Ecto neural progenitor cell (in vitro differentiated cells): ENCODE results near the gene HSPB6.
"Not testable (repeated sequence)": the region's sequence is repeated elsewhere in the genome, so short reads cannot be mapped to it uniquely, and the experiment has no call there.

Experiments
- DNase-seq: peaks from one replicate; pipeline ENCODE4 v3.0.0-alpha.2; 2018; ENCODE audit warnings: low spot score

HSPB6 gene, protein sequence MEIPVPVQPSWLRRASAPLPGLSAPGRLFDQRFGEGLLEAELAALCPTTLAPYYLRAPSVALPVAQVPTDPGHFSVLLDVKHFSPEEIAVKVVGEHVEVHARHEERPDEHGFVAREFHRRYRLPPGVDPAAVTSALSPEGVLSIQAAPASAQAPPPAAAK

DNA sequence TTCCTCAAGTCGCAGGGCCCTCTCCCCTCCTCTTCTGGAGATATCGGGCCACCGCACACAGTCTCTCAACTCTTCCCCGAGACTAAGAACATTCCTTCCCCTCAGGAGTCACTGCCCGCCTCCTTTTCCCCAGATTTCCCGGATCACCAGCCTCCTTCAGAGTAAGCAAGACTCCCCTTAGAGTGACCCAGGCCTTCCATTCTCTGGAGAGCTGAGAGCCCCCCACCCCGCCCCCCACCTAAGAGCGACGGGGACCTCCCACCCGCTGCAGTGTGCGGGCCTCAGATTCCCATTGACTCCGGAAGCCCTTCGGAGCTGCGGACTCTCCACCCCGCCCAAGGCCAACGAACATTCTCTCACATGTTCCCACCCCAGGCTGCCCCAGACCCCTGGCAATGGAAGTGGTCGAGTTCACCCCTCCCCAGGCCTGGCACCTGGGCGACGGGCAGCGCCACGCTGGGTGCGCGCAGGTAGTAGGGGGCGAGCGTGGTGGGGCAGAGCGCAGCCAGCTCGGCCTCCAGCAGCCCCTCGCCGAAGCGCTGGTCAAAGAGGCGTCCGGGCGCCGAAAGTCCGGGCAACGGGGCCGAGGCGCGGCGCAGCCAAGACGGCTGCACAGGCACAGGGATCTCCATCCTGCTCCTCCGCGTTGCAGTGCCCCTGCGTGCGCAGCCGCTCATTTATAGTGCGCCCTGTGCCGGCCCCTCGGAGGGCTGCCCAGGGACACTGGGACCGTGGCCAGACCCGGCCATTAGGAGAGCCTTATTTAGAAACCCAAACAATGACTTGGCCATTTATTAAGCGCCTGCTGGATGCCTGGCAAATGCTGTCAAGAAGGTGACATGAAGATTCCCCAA lies at the start of gene HSPB6:
HSPB6 (minus strand) TSS at position 653 of the 854 bp plus-strand sequence; CDS start at position 632, 21 bp downstream.
- DNase-seq: no peak

DNA sequence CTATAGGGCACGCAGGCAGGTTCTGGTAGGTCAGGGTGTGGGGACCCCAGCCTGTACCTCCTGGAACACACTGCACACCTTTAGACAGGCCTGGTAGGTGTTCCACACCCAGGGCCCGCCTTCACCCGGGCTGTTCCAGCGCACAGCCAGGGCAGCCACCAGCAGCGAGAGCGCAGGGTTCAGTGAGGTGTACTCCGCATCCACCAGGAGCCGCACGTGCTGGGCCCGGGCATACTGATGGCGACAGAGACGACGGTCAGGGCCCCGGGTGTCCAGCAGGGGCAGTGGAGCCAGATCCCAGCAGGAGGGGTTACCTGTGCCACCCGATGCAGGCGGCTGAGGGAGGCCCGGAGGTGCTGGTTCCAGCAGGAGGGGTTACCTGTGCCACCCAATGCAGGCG lies 49.8 kb upstream of the HSPB6 start:
- no peak for DNase-seq

DNA sequence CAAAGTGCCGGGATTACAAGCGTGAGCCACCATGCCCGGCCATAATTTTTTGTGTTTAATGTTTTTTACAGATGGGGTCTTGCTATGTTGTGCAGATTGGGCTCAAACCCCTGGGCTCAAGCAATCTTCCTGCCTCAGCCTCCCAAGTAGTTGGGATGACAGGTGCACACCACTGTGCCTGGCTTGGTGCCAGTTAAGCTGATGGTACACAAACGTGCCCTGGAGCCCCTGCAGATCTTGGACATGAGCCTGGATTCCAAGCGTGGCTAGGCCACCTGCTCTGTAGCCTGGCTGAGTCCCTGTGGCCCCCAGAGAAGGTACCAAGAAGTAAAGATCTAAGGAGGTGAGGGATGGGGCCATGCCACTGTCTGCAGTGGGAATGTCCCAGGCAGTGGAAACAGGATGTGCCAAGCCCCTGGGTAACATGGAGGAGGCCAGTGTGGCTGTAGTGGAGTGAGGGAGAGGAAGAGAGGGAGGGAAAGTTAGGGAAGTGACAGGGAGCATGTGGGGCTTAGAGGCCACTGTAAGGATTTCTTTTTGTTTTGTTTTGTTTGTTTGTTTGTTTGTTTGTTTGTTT lies 48.8 kb upstream of the HSPB6 start:
- no peak for DNase-seq

DNA sequence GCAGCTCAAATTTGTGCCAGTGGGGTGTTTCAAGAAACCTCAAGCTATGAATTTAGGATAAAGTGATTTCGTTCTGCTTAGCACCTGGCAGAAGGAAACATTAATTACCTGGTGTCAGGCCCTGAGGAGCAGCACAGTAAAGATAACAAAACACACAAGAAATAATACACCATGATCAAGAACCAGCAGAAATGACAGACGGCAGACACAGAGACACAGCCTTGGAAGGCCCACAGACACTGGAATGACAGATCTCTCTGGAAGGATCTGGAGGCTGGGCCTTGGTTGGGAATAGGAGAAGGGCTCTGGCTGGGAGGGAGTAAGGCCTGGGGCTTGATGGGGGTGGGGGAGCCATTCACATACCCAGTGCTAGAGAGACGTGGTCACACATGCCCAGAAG lies 45.0 kb upstream of the HSPB6 start:
- no peak for DNase-seq

DNA sequence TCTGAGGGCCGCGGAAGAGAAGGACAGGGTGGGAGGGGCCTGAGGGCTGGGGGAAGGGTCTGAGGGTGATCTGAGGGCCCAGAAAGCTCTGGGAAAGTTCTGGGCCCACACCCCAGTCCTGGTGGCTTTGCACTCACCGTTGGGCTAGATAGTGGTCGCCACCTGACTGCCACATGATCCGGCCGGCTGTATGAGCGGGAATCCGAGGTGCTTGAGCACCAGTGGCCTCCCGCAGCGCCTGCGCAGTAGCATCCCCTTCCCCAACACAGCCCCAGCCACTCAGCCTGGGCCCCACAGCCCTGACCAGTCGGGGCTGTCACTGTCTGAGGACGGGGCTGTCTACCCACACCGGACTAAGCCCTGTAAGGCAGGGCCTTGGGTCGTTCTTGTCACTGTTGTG lies 40.8 kb upstream of the HSPB6 start:
- DNase-seq: no peak

DNA sequence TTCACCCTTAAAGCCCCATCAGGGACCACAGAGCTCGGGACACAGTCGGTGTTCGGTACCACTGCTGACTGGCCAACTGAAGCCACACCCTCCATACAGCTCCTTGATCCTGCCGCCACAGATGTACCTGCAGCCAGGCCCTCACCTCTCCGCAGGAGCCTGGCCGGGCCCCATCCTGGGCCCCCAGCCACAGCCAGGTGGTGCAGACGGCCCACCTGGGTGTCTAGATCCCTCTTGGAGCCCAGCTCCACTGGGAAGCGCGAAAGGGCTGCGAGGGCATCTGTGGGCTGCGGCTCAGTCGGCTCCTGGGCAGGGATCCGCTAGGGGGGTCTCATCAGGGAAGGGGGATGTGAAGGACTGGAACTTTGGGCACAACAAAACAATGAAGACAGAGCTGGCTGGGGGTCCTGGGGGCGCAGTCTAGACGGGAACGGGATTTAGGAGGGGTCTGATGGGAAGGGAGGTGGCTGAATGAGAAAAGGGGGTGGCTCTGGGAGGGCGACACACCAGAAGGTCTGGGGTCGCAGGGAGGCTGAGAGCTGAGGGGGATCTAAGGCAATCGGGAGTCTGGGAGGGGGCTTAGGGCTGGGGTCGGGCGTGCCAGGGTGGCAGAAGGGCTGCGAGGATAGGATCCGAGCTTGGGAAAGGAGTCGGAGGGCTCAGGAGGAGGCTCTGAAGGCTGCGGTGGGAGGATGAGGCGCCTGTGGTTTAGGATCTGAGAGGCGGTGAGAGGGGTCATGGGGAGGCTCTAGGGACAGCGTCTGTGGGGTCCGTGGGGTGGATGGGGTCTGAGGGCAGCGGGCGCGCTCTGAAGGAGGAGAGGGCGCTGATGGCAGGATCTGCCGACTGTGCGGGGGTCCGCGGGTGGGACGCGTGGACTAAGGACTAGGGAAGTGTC lies 40.1 kb upstream of the HSPB6 start:
- no peak for DNase-seq

DNA sequence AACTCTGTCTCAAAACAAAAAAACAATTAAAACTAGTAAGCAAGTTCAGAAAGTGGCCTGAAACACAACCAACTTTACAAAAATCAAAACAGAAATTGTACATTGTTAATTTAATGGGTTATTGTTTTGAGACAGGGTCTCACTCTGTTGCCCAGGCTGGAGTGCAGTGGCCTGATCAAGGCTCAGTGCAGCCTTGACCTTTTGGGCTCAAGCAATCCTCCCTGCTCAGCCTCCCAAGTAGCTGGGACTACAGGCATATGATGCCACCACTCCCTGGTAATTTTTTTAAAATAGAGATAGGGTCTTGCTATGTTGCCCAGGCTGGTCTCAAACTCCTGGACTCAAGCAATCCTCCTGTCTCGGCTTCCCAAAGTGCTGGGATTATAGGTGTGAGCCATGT lies 38.7 kb upstream of the HSPB6 start:
- DNase-seq: not testable (repeated sequence)

DNA sequence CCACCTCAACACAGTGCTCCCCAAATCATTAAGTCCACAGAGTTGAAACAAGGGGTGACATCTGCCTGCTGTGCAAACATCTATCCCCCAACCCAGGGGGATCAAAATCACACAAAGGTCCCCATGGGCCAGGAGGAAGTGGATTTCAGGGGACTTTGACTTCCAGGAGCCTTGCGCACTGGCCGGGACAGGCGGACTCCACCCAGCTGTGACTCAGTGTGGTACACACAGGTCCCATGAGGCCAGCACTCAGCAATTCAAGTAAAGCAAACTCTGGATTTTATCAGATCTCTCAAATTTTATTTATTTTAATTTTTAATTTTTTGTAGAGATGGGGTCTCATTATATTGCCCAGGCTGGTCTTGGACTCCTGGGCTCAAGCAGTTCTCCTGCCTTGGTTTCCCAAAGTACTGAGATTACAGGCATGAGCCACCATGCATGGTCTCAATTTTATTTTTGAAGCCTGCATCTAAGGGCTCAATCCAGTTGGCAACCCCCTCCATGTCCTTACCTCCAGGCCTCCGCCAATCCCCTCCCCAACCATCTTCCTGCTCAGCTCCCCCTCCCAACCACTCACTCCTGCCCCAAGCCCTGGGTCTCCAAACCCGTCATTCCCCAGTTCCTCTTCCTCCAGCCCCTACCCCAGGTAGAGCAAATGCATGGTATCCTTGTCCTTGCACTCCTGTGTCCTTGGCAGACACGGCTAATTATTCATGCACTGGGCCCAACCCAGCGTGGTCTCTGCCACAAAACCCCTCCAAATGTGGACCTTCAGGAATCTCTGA lies 36.7 kb upstream of the HSPB6 start:
- no peak for DNase-seq

DNA sequence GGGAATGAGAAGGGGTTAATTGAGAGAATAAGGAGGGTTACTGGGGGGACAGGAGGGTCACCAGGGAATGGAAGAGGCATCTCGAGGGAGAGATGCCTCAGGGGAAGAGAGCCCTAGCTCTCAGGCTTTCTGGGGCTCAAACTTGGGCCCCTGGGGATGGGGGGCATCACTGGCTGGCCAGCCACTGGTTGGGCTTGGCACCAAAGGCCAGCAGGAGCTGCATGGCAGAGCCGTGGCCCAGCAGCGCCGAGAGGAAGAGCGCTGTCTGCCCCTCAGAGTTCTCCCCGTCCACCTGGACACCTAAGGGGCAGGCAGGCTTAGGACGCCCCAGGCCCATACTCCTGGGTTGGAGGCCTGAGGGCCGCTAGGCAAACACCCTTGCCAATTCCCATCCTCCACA lies 36.1 kb upstream of the HSPB6 start:
- no peak for DNase-seq

DNA sequence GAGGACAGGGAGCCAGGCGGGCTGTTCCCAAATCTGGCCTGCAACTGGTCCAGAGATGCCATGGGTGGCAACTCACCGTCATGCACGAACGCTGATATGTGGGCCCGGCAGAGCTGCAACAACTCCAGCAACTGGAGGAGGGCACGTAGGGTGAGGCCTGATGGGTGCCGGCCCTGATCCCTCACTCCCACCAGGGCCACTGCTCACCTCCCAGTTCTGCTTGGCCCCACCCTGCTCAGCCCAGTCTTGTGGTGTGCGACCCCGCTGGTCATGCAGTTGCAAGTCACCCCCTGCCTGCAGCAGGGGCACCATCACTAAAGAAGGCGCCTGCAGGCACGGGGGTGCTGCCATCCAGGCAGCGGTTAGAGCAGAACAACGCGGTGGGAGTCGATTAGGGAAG lies 35.5 kb upstream of the HSPB6 start:
- no peak for DNase-seq

DNA sequence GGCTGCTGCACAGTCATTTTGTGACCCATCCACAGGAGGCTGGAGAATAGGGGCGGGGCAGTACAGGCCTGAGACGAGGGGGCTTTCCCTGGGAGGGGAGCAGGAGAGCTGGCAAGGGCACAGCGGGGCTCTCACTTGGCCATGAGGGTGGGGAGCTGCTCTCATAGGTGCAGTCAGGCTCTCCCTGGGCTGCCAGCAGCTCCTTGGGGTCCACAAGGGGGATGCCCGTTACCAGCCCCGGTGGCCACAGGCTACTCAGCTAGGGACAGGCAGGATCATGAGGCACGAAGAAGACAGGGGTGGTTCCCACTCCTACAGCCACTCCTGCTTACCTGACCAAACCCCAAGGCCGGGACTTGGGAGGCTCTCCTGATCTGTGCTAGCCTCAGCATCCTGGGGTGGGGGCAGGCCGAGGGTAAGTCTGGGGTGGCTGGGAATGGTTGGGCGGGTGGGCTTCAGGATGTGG lies 35.0 kb upstream of the HSPB6 start:
- DNase-seq: no peak

DNA sequence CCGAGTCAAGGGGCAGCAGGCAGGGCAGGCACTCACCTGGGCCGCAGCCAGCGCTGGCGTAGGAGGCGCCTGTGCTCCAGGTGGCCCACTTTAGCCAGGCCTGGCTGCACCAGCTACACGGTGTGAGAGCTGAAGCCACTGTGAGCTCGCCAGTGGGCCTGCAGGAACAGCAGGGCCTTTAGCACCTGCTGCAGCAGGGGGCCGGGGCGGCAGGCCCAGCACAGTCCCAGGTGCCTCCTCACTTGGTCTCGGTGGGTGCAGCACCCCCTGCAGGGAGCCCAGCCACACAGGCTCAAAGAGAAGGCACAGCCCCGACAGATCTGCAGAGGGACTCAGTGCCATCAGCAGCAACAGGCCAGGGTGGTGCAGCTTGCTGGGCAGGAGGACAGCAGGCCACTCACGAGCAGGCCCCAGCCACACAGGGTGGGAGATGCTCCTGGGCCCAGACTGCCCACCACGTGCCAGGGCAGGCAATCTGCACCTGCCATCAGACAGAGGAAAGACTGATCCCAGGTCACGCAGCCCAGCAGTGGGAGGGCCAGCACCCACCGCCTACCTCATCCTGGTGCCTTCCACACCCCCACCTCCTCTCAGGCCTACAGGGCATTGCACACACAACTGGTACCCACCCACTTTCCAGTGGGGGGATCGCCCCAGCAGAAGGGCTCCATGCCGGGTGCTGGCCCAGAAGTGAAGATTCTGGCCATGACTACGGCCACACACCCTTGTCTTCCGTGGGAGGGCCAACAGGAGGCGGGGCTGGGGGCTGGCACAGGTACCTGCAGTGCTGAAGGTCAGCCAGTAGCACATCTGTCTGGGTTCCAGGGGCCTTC lies 34.4 kb upstream of the HSPB6 start:
- no peak for DNase-seq

DNA sequence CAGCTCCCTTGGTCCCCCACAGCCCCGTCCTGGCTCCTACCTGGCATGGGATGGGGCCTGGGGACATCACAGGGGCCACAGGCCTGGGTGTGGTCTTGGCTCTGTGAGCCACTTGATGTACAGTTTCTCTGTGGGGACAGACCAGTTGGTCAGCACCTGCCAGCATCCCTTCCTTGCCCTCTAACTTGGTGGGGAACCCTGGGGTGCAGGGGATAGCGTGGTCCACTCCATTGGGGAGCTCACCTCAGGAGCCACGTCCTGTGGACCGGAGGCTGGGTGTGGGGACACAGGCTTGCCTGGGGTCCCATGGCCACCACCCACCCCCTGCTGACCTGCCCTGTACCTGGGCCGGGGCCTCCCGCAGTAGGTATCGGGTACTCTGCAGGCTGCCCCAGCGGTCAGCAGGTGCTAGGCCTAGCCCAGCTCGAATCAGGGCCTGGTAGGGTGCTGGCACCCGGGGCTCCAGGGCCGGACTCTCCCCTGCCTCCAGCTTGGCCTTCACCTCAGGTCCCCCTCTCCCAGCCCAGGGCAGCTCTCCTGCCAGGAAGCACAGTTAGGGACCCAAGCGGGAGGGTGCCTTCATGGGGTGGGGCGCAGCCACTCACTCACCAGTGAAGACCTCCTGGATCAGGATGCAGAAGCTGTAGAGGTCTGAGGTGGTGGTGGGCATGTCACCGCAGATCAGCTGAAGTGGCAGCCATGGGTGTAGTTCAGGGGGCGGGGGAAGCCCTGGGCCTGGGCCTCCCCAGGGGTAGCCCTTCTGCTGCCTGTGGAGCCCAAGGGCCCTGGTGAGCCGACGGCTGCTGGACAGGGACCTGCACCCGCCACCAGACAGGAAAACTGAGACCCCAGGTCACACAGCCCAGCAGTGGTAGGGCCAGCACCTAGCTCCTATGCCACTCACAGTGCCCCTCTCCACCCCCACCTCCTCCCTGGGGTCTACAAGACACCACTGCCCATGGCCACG lies 33.4 kb upstream of the HSPB6 start:
- DNase-seq: no peak

DNA sequence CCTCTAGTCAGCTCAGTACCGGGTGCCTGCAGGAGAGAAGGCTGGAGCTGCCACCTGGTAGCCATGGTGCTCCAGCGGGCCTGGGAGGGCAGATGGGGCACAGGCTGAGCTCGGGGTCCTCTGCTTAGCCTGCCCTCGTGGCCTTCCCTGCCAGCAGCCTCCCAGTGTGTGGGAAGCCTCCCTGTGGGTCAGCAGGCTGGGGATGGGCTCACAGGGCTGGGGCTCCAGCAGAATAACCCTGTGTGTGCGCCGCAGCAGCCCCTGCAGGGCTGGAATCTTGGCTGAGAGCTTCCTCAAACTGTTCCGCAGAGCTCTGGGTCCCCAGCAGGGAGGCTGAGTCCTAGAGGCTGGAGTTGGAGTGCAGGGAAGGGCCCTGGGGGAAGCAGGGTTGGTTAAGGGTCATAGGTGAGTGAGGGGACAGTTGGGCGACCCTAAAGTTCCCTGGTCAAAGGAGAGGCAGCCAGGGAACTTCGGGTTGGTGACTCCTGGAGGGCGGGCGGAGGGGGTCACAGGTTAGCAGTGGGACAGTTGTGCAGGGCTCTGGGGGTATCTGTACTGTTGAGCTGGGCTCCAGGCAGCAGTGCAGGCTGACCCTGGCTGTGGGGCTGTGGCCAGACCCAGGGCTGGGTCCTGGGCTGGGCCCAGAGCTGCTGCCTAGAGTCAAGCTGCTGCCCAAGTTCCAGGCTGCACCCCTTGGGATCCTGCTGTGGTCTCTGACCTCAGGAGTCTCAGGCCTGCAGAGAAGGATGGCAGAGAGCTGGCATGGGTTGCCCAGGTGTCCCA lies 32.6 kb upstream of the HSPB6 start:
- DNase-seq: no peak

DNA sequence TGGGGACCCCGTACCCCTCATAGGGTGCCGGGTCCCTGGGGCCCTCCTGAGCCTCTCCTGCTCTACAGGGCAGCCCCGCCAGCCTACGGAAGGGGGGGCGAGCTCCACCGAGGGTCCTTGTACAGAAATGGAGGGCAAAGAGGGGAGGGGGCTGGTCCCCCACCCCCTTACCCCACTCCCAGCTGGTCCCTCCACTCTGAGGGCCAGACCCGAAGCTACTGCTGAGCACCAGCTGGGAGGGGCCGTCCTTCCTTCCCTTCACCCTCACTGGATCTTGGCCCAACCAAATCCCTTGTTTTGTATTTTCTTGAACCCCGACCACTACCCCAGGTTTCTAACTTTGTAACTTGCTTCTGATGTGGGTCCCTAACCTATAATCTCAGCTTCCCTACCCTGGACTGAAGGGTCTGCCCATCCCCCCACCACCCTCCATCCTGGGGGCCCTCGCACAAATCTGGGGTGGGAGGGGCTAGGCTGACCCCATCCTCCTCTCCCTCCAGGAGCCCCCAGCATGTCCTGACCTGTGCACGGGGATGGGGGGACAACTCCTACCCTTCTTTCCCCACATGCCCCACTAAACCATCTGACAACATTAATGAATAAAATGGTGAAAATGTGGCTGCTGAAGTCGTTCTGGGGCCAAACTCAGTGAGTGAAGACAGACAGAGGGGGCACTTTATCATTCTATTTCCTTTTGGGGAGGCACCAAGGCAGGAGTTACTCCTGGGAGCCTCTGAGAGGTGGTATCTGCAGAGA lies 31.6 kb upstream of the HSPB6 start:
- DNase-seq: no peak

DNA sequence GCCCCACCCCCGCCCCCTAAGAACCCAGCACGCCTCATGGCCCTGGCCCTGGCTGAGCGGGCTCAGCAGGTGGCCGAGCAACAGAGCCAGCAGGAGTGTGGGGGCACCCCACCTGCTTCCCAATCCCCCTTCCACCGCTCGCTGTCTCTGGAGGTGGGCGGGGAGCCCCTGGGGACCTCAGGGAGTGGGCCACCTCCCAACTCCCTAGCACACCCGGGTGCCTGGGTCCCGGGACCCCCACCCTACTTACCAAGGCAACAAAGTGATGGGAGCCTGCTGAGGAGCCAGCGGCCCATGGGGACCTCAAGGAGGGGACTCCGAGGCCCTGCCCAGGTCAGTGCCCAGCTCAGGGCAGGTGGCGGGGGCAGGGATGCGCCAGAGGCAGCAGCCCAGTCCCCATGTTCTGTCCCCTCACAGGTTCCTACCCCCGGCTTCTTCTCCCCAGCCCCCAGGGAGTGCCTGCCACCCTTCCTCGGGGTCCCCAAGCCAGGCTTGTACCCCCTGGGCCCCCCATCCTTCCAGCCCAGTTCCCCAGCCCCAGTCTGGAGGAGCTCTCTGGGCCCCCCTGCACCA lies 30.5 kb upstream of the HSPB6 start:
- no peak for DNase-seq
